ENCODE measurements around the gene CASTOR1.

Gene CASTOR1

DNA sequence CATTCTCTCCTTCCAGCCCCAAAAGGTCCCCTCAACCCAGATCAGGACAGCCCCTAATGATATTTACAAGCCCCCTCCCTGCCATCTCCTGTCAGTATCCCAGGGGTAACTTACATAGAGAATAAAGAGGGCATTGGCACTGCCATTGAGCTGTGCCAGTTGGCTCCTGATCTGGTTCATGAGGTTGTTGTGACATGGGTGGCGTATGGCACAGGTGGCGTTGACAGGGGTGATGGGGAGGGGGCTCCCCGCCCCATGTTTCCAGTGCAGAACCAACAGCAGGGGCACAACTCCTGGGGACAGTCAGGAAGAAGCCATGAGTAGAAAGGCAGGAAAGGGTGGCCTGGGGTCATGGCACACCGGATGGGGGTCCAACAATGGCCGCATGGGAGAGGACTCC is 44.7 kb downstream of the CASTOR1 start:
- no peak for DNase-seq (ENCODE audit: low spot score)

- DNase-seq (ENCODE audit: low spot score): no peak
Measured at GRCh38 chr22:30244066-30244465, 45.2 kb downstream of the CASTOR1 start.

GRCh38 chr22:30243661-30244060 is 45.6 kb downstream of the CASTOR1 start:
- no peak for DNase-seq (ENCODE audit: low spot score)

DNA sequence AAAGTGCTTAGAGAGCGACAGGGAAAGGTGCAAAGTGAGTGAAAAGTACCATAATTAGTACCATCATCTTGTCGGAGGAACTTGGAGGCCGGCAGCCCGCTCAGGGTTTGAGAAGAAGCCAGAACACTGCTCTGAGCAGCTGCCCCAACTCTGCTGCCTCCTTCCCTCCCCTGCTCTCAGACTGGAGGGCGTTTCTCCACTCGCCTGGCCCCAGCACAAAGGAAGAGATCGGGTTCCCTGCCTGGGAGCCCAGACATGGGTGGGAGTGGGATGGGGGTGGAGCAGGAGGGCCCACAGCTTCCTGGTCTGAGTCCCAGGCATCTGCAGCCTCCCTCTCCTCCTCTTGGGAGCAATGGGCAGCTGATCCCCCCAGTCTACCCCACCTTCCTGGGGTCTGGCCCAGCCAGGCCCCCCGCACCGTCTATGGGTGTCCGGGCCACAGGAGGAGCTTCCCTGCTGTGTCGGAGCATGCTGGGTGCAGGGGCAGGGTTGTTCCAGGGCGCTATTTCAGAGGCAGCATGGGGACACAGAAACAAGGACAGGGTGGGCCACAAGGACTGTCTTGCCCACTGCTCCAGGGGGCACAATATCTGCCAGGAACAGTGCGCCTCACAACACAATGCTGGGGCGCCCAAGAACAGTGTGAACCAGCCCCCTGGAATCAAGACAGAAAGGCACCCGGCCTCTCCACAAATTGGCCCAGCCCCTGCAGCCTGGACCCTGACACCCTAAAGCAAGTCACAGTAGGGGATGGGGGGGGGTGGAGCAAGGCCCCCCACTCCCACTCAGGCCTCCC is 47.5 kb downstream of the CASTOR1 start:
- DNase-seq (ENCODE audit: low spot score): no peak

- DNase-seq (ENCODE audit: low spot score): no peak
Measured at GRCh38 chr22:30240541-30241417, 48.5 kb downstream of the CASTOR1 start.

DNA sequence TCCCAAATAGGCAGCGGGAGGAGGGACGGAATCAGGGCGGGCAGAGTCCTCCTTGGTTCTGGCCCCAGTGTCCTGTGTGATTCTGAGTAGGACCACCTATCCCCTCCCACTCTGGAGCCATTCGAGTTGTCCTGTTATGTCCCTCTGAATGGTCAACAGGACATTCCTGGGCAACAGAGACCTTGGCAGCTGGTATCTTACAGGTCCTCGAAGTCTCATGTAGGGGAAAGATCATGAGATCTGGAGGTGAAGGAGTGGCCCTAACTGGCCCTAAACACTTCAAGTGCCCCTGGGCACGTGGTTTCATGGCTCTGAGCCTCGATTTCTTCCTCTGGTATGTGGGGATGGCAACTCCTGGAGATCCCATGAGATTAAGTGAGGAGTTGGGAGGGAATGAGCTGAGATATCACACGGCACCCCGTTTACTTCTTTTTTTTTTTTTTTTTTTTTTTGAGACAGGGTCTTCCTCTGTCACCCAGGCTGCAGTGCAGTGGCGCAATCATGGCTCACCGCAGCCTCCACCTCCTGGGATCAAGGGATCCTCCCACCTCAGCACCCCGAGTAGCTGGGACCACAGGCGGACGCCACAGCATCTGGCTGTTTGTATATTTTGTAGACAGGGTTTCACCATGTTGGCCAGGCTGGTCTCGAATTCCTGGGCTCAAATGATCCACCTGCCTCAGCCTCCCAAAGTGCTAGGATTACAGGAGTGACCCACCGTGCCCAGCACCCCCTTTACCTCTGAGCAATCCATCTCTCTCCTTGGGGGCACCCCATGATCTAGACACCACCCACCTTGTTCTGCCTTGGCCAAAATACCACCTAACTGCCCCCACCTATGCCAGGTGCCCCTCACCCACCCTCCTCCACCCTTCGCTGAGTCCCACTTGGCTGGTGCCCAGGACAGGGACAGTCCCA is 49.6 kb downstream of the CASTOR1 start:
- DNase-seq (ENCODE audit: low spot score): no peak

DNA sequence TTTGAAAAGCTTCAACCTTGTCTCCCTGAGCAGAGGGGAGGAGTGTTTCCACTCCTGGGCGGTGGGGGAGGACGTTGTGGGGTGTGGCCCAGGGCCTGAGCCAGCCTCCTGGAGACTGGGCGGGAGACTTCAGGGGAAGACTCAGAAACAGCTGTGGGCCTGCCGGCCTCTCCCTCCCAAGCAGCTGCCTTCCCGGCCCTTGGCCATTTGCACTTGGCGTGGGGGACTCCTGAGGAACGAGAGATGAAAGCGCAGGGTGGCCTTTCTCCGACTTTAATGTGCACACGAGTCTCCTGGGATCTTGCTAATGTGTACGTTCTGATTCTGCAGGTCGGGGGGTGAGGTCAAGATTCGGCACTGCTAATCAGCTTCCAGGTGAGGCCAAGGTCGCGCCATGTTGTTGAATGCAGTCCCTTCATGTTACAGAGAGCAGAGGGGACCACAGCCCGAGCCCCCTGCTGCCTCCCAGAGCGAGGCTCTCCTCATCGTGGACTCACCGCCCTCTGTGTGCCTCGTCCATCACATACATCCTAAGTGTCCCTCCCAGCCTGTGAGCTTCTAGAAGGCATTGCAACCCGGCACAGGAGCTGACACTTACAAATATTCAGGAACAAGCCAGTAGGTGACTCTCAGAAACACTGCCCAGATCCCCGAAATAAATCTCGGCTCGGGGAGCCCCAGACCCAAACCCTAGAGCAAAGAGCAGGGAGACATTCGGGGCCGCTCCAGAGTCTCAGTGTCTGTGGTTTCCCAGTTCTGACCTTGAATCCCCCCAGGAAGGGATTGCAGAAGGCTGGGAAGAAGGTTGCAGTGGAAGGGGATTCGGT is 50.4 kb downstream of the CASTOR1 start:
- no peak for DNase-seq (ENCODE audit: low spot score)

- no peak for DNase-seq (ENCODE audit: low spot score)
Measured at GRCh38 chr22:30238136-30238535, 51.2 kb downstream of the CASTOR1 start.

DNA sequence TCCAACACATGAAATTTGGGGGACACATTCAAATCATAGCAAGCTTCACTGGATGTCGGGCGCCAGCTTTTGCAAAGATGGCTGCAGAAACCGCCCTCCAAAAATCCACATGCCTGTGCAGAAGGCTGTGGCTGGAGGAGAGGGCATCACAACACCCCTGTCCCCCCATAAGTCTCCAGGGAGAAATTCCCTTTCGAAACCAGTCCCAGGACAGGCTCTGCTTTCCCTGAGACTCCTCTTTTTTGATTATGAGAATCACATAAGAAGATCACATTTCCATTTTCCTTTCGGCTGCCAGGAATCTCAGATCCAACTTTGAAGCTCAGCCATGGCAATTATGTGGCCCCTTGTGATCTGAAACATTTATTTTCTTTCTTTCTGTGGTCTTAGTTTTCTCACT is 52.4 kb downstream of the CASTOR1 start:
- DNase-seq (ENCODE audit: low spot score): no peak

GRCh38 chr22:30235687-30236170 is 53.6 kb downstream of the CASTOR1 start:
- peak; percentile 82 for DNase-seq (ENCODE audit: low spot score)
